Nephron (organoid): ENCODE measurements around the gene PSMB7.

Source experiments
- H3K27ac Mint-ChIP-seq, 3 experiments: 2 replicates each; pipeline ENCODE4 v1.8.0; 2020; ENCODE audit warnings: mixed read lengths in 3 of 3, mild to moderate bottlenecking in 2 of 3, moderate library complexity in 1 of 3
- H3K27me3 Mint-ChIP-seq: 2 replicates; pipeline ENCODE4 v1.8.0; 2021; ENCODE audit warnings: low read depth, mild to moderate bottlenecking, moderate library complexity, mixed read lengths
- H3K36me3 Mint-ChIP-seq: 2 replicates; pipeline ENCODE4 v1.8.0; 2020; ENCODE audit warnings: low read depth, mixed read lengths
- H3K4me1 Mint-ChIP-seq: 2 replicates; pipeline ENCODE4 v1.8.0; 2020; ENCODE audit warnings: mixed read lengths
- H3K4me3 Mint-ChIP-seq, 3 experiments: 2 replicates each; pipeline ENCODE4 v1.8.0; 2020; ENCODE audit warnings: mild to moderate bottlenecking in 3 of 3, mixed read lengths in 3 of 3, moderate library complexity in 2 of 3
- H3K9me3 Mint-ChIP-seq: 2 replicates; pipeline ENCODE4 v1.8.0; 2020; ENCODE audit warnings: mixed read lengths
- TF ChIP-seq, protein P1 (sequence below), 3 experiments: fragments of 200-600 bp; sonication (generic); IDR thresholded peaks; one replicate each; pipeline ENCODE4 v1.5.0; 2021; ENCODE audit warnings: antibody characterized with exemption in 3 of 3; ENCODE audit not compliant: unreplicated experiment in 3 of 3

Gene PSMB7

DNA sequence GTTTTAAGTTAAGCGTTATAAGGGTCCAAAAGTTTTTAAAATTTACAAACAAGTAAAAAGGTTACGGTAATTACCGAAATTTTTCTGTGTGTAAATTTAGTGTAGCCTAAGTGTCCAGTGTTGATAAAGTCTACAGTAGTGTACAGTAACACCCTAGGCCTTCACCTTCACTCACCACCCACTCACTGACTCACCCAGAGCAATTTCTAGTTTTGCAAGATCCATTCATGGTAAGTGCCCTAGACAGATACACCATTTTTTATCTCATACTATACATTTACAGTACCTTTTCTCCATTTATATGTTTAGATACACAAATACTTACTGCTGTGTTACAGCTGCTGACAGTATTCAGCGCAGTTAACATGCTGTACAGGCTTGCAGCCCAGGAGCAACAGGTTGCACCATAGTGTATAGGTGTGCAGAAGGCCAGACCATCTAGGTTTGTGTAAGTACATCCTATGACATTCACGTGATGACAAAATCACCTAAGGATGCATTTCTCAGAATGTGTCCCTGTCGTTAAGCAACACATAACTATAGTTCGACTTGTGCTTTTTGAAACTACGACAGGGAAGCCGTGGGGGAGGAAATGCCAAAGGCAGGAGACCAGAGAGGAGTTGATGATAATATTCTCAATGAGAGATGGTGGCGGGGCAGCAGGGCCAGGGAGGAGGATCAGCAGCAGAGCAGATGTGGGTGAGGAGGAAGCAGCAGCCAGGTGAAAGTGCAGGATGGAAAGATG is 48.6 kb downstream of the PSMB7 start:
- H3K9me3 Mint-ChIP-seq: no peaks in the 10 kb centered on the region
- no peaks in the 10 kb centered on the region for H3K27me3 Mint-ChIP-seq
- no peak overlapping the region for H3K4me3 Mint-ChIP-seq
- peaks cover 16% of the 10 kb centered on the region for H3K36me3 Mint-ChIP-seq
- TF ChIP-seq, protein P1, sequence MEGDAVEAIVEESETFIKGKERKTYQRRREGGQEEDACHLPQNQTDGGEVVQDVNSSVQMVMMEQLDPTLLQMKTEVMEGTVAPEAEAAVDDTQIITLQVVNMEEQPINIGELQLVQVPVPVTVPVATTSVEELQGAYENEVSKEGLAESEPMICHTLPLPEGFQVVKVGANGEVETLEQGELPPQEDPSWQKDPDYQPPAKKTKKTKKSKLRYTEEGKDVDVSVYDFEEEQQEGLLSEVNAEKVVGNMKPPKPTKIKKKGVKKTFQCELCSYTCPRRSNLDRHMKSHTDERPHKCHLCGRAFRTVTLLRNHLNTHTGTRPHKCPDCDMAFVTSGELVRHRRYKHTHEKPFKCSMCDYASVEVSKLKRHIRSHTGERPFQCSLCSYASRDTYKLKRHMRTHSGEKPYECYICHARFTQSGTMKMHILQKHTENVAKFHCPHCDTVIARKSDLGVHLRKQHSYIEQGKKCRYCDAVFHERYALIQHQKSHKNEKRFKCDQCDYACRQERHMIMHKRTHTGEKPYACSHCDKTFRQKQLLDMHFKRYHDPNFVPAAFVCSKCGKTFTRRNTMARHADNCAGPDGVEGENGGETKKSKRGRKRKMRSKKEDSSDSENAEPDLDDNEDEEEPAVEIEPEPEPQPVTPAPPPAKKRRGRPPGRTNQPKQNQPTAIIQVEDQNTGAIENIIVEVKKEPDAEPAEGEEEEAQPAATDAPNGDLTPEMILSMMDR (IDR thresholded peaks at IDR 0.05; ENCODE audit: unreplicated experiment in 3 of 3): no peak
- H3K4me1 Mint-ChIP-seq: peaks cover 20% of the 10 kb centered on the region
- no peak overlapping the region for H3K27ac Mint-ChIP-seq

DNA sequence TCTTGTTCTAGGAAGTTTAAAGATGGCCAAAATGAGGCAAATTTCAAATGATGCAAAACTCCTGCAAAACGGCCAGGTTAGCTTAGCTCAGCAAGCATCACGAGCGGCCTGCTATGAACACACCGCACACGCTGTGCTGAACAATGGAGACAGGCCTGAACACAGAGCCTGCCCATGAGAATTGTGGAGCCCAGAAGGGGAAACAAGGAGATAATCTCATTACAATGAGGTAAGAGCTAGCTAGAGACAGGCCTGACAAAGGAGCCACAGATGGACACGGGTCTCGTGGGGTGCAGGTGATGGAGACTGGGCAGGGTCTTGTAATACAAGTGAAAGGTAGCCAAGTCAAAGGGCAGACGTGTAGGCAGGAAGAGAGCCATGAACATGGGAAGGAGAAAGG is 50.2 kb downstream of the PSMB7 start:
- Mint-ChIP-seq H3K4me1 (peaks cover 15% of the 10 kb centered on the region), H3K9me3 (no peaks in the 10 kb centered on the region), H3K36me3 (peaks cover 16% of the 10 kb centered on the region), H3K27ac (no peak overlapping the region), H3K27me3 (no peaks in the 10 kb centered on the region), H3K4me3 (no peak overlapping the region)
- TF ChIP-seq, protein P1 (IDR thresholded peaks at IDR 0.05; ENCODE audit: unreplicated experiment in 3 of 3): no peak

DNA sequence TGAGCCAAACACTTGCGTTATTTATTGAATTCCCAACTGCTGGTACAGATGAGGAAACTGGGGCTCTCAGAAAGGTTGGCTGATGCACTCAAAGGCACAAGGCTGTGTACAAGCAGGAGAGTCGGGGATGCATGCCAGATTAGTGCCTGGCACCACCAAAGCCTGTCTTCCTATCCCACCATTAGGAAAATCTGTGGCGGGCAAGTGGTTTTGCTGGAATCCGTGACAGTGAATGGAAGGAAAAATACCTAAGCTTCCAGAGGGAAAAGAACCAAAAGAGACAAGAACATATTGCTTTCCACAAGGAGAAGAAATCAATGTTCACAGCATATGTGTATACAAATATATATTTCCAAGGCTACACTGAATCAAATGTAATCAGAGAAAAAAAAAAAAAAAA is 51.1 kb downstream of the PSMB7 start:
- TF ChIP-seq, protein P1 (IDR thresholded peaks at IDR 0.05; ENCODE audit: unreplicated experiment in 3 of 3): no peak

DNA sequence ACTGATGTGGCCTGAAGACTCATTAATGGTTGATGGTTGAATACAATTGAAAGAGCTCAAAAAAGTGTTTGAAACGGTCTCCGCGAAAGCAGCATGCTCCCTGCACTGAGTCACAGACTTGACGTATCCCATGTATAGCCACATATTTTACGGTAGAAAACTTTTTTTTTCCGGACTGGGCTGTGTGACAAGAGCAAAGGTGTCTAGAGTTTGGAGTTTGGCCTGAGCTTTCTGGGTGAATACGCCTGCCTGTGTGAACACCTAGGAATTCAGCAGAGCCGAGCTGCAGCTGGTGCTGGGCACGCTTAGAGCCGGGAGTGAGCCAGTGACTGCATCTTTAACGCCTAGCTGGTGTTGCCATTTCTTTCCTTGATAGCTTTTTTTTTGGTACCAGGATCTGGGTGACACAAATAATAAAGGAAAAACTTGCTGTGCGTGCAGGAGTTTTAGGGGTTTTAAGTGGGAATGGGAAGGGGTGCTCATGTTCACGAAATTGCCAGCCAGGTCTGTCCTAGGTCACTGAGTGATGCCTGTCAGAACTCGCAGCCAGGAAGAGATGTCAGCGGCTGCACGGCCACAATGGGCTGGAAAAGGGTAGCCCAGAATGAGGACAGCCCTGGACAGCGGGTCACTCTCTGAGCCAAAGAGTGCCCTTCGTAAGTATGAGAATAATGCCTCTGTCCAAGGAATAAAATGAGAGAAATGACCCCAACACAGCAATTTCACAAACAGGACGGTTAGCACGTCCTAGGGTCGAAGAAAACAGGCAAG is 51.7 kb downstream of the PSMB7 start:
- TF ChIP-seq, protein P1 (IDR thresholded peaks at IDR 0.05; ENCODE audit: unreplicated experiment in 3 of 3): no peak
- H3K27me3 Mint-ChIP-seq: no peaks in the 10 kb centered on the region
- H3K4me3 Mint-ChIP-seq: no peak overlapping the region
- peaks cover 10% of the 10 kb centered on the region for H3K4me1 Mint-ChIP-seq
- no peak overlapping the region for H3K27ac Mint-ChIP-seq
- H3K36me3 Mint-ChIP-seq: peaks cover 20% of the 10 kb centered on the region
- H3K9me3 Mint-ChIP-seq: no peaks in the 10 kb centered on the region

More for the DNA sequence above, 51.1 kb downstream of the PSMB7 start:
- no peaks in the 10 kb centered on the region for H3K27me3 Mint-ChIP-seq
- H3K4me1 Mint-ChIP-seq: peaks cover 10% of the 10 kb centered on the region
- no peaks in the 10 kb centered on the region for H3K9me3 Mint-ChIP-seq
- H3K36me3 Mint-ChIP-seq: peaks cover 20% of the 10 kb centered on the region
- no peak overlapping the region for H3K4me3 Mint-ChIP-seq
- H3K27ac Mint-ChIP-seq: no peak overlapping the region

DNA sequence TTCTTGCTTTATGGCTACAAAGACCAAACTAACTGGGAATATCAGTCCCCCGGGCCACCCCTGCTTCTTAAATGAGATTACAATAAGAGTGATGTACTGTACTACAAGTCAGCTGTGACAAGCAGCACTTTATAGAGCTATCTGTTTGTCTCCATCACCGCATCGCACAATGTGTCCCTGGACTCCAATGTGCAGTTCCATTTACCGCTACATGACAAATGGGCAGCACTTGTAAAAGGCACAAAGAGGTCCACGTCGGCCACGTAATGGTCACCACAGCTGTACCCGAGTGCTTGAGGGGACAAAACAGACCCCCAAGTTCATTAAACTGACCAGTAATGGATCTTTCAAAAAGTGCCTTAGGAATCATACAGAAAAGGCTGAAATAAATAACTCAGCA is 54.1 kb downstream of the PSMB7 start:
- Mint-ChIP-seq H3K36me3 (peaks cover 31% of the 10 kb centered on the region), H3K27ac (no peak overlapping the region), H3K9me3 (no peaks in the 10 kb centered on the region), H3K4me3 (no peak overlapping the region), H3K4me1 (peaks cover 10% of the 10 kb centered on the region), H3K27me3 (no peaks in the 10 kb centered on the region)
- TF ChIP-seq, protein P1 (IDR thresholded peaks at IDR 0.05; ENCODE audit: unreplicated experiment in 3 of 3): no peak
